Body of pancreas (tissue), 4 donors: Measurements from ENCODE around the gene LANCL3.

Experiments used
- CTCF ChIP-seq, 7 experiments: fragments of 450-650 bp in 4 of 7; fragments of 200-600 bp in 3 of 7; sonication (generic) in 3 of 7; IDR thresholded peaks; one replicate each; pipeline ENCODE4 v1.5.1; 2016 to 2019; ENCODE audit warnings: antibody characterized with exemption in 7 of 7
- POLR2A ChIP-seq, 3 donors: fragments of 450-650 bp; IDR thresholded peaks; one replicate each; pipeline ENCODE4 v1.6.1; 2016; ENCODE audit warnings: antibody characterized with exemption in 3 of 3, mild to moderate bottlenecking in 2 of 3

DNA sequence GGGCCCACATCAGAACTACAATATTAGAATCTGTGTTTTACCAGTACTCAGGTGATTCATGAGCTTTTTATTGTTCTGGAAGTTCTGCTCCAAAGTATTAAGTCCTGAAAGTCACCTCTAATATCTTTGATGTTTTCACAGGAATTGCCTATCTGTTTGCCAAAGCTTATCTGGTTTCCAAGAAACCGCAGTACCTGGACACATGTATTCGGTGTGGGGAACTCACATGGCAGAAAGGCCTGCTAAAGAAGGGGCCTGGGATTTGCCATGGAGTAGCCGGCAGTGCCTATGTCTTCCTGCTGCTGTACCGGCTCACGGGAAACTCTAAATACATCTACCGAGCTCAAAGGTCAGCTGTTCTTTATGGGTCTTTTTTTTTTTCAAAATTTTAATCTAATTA is 95.7 kb downstream of the LANCL3 start:
- TF ChIP-seq CTCF (IDR thresholded peaks at IDR 0.05) (no peak), POLR2A (IDR thresholded peaks at IDR 0.05) (no peak)
